Measurements from ENCODE around the gene EPHA6.
"Not testable (repeated sequence)": the region's sequence is repeated elsewhere in the genome, so short reads cannot be mapped to it uniquely, and the experiment has no call there.

- TF ChIP-seq POLR2A, POLR2AphosphoS5, EP300, CTCF (IDR thresholded peaks at IDR 0.05): not testable (repeated sequence)
Measured at GRCh38 chr3:97620514-97620913, 806.1 kb downstream of the EPHA6 start.
